K562 (cell line): Measurements from ENCODE around the gene VSIG10L2.

Experiments used
- CTCF ChIP-seq, 3 experiments: IDR thresholded peaks in 2 of 3; conservative IDR thresholded peaks in 1 of 3; 2 replicates each; pipeline ENCODE4 v1.5.1; 2011 to 2012; ENCODE audit warnings: low read length in 3 of 3, mild to moderate bottlenecking in 3 of 3, control low read depth in 2 of 3, improper control_type of control experiment in 1 of 3, inconsistent platforms in 1 of 3, low read depth in 1 of 3, mixed read lengths in 1 of 3, moderate library complexity in 1 of 3; ENCODE audit not compliant: insufficient read depth in 2 of 3
- FOXA1 ChIP-seq: fragments of 450-650 bp; IDR thresholded peaks from 2 replicates; pipeline ENCODE4 v1.6.1; 2016; ENCODE audit warnings: mild to moderate bottlenecking, borderline replicate concordance
- GATA2 ChIP-seq: sonication (generic); formaldehyde crosslinking; IDR thresholded peaks from 2 replicates; pipeline ENCODE4 v1.4.0; 2020; ENCODE audit warnings: mild to moderate bottlenecking, missing genetic modification reagents
- POLR2A ChIP-seq: fragments of 450-650 bp; conservative IDR thresholded peaks from 2 replicates; pipeline ENCODE4 v1.6.1; 2016
- RBBP5 ChIP-seq: fragments of 200-600 bp; sonication (generic); IDR thresholded peaks from 2 replicates; pipeline ENCODE4 v1.6.1; 2012; ENCODE audit warnings: borderline replicate concordance, mild to moderate bottlenecking, low read length, control low read depth, inconsistent platforms; ENCODE audit not compliant: insufficient read depth, poor library complexity, severe bottlenecking
- YY1 ChIP-seq, 3 experiments: IDR thresholded peaks; 2 replicates each; pipeline ENCODE4 v1.6.1; 2011; ENCODE audit warnings: low read length in 2 of 3, mild to moderate bottlenecking in 2 of 3, moderate library complexity in 2 of 3, borderline replicate concordance in 1 of 3, control low read depth in 1 of 3, low read depth in 1 of 3; ENCODE audit not compliant: insufficient read depth in 3 of 3, insufficient replicate concordance in 2 of 3, control insufficient read depth in 1 of 3, insufficient read length in 1 of 3; ENCODE audit errors: extremely low read depth in 1 of 3
- ZNF316 ChIP-seq: fragments of 450-650 bp; IDR thresholded peaks from 2 replicates; pipeline ENCODE4 v1.6.1; 2016
- ZNF592 ChIP-seq: fragments of 450-650 bp; IDR thresholded peaks from 2 replicates; pipeline ENCODE4 v1.6.1; 2017; ENCODE audit warnings: antibody characterized with exemption, mild to moderate bottlenecking

GRCh38 chr11:125977333-125977732, 31.5 kb downstream of the VSIG10L2 start:
- TF ChIP-seq RBBP5 = no peak
- TF ChIP-seq POLR2A = no peak
- no peak for TF ChIP-seq ZNF592
- no peak for TF ChIP-seq GATA2 (CRISPR knock-in tag)
- no peak for TF ChIP-seq CTCF (IDR thresholded peaks at IDR 0.05 in 2 of 3, conservative IDR thresholded peaks at IDR 0.05 in 1 of 3; ENCODE audit: insufficient read depth in 2 of 3, low read depth in 1 of 3, low read length in 3 of 3)
- no peak for TF ChIP-seq YY1 (IDR thresholded peaks at IDR 0.05; ENCODE audit: borderline replicate concordance in 1 of 3, control insufficient read depth in 1 of 3, extremely low read depth in 1 of 3, insufficient read depth in 3 of 3, insufficient read length in 1 of 3, insufficient replicate concordance in 2 of 3, low read depth in 1 of 3, low read length in 2 of 3)
- no peak for TF ChIP-seq ZNF316
- no peak for TF ChIP-seq FOXA1
